Liver (tissue), 9 donors: ENCODE data around the gene SDHB. TPM values are rescaled to one million over a fixed set of nuclear protein-coding genes. Genes with fewer than 3 reads are reported as not detected.

Source experiments
- DNase-seq: peaks from one replicate; pipeline ENCODE4 v3.0.0-alpha.2; 2017; ENCODE audit warnings: low spot score
- H3K27ac ChIP-seq, 2 donors: one replicate each; pipeline ENCODE4 v1.7.0; 2013; ENCODE audit warnings: inconsistent platforms in 2 of 2, low read length in 2 of 2, control low read depth in 1 of 2, low read depth in 1 of 2, mild to moderate bottlenecking in 1 of 2
- H3K27me3 ChIP-seq, 4 donors: one replicate each; pipeline versions ENCODE4 v1.6.1 to v1.7.0; 2013; ENCODE audit warnings: low read length in 3 of 4, inconsistent platforms in 1 of 4, mild to moderate bottlenecking in 1 of 4, moderate library complexity in 1 of 4; ENCODE audit not compliant: control insufficient read depth in 4 of 4, insufficient read depth in 4 of 4
- H3K36me3 ChIP-seq, 4 donors: one replicate each; pipeline versions ENCODE4 v1.6.1 to v1.7.0; 2013; ENCODE audit warnings: low read length in 3 of 4, mild to moderate bottlenecking in 3 of 4, low read depth in 1 of 4, moderate library complexity in 1 of 4; ENCODE audit not compliant: control insufficient read depth in 4 of 4, insufficient read depth in 3 of 4
- H3K4me1 ChIP-seq, 4 donors: one replicate each; pipeline versions ENCODE4 v1.6.1 to v1.7.0; 2013; ENCODE audit warnings: low read length in 3 of 4, mild to moderate bottlenecking in 3 of 4, moderate library complexity in 1 of 4; ENCODE audit not compliant: control insufficient read depth in 4 of 4, insufficient read depth in 4 of 4
- H3K4me3 ChIP-seq, 3 donors: one replicate each; pipeline versions ENCODE4 v1.6.1 to v1.7.0; 2013; ENCODE audit warnings: low read length in 3 of 3, control low read depth in 1 of 3, low read depth in 1 of 3, mild to moderate bottlenecking in 1 of 3
- H3K9ac ChIP-seq, 2 donors: one replicate each; pipeline ENCODE4 v1.7.0; 2013; ENCODE audit warnings: low read length in 2 of 2, mild to moderate bottlenecking in 2 of 2, moderate library complexity in 2 of 2, control low read depth in 1 of 2, low read depth in 1 of 2
- H3K9me3 ChIP-seq, 4 donors: one replicate each; pipeline versions ENCODE4 v1.6.1 to v1.7.0; 2013; ENCODE audit warnings: low read length in 3 of 4; ENCODE audit not compliant: control insufficient read depth in 4 of 4
- ATF3 ChIP-seq: IDR thresholded peaks from 2 replicates; pipeline ENCODE4 v1.6.1; 2016; ENCODE audit warnings: antibody characterized with exemption
- EGR1 ChIP-seq, 2 donors: IDR thresholded peaks; 2 replicates each; pipeline ENCODE4 v1.6.1; 2016 to 2018; ENCODE audit warnings: antibody characterized with exemption in 2 of 2, low read depth in 2 of 2
- FOXA2 ChIP-seq: IDR thresholded peaks from 2 replicates; pipeline ENCODE4 v1.6.1; 2016; ENCODE audit warnings: antibody characterized with exemption
- GABPA ChIP-seq, 2 donors: IDR thresholded peaks in 1 of 2; conservative IDR thresholded peaks in 1 of 2; 2 replicates each; pipeline ENCODE4 v1.6.1; 2016; ENCODE audit warnings: antibody characterized with exemption in 2 of 2, mild to moderate bottlenecking in 1 of 2, moderate library complexity in 1 of 2
- HNF4A ChIP-seq, 2 donors: conservative IDR thresholded peaks; 2 replicates each; pipeline ENCODE4 v1.6.1; 2016; ENCODE audit warnings: antibody characterized with exemption in 2 of 2, mild to moderate bottlenecking in 2 of 2
- HNF4G ChIP-seq: IDR thresholded peaks from 2 replicates; pipeline ENCODE4 v1.6.1; 2016; ENCODE audit warnings: antibody characterized with exemption
- JUND ChIP-seq, 2 donors: IDR thresholded peaks; 2 replicates each; pipeline ENCODE4 v1.6.1; 2016; ENCODE audit warnings: antibody characterized with exemption in 2 of 2
- MAX ChIP-seq: IDR thresholded peaks from 2 replicates; pipeline ENCODE4 v1.6.1; 2016; ENCODE audit warnings: antibody characterized with exemption
- NR2F2 ChIP-seq: IDR thresholded peaks from 2 replicates; pipeline ENCODE4 v1.6.1; 2016; ENCODE audit warnings: antibody characterized with exemption
- RAD21 ChIP-seq, 2 donors: IDR thresholded peaks; 2 replicates each; pipeline ENCODE4 v1.6.1; 2016; ENCODE audit warnings: antibody characterized with exemption in 2 of 2, mild to moderate bottlenecking in 2 of 2
- REST ChIP-seq: IDR thresholded peaks from 2 replicates; pipeline ENCODE4 v1.6.1; 2016; ENCODE audit warnings: antibody characterized with exemption, mild to moderate bottlenecking
- RXRA ChIP-seq, 2 donors: IDR thresholded peaks; 2 replicates each; pipeline ENCODE4 v1.6.1; 2017 to 2018; ENCODE audit warnings: antibody characterized with exemption in 2 of 2, mild to moderate bottlenecking in 1 of 2
- SP1 ChIP-seq: IDR thresholded peaks from 2 replicates; pipeline ENCODE4 v1.6.1; 2018; ENCODE audit warnings: antibody characterized with exemption, mild to moderate bottlenecking
- TAF1 ChIP-seq: conservative IDR thresholded peaks from 2 replicates; pipeline ENCODE4 v1.6.1; 2016; ENCODE audit warnings: antibody characterized with exemption, mild to moderate bottlenecking
- YY1 ChIP-seq: IDR thresholded peaks from 2 replicates; pipeline ENCODE4 v1.6.1; 2016; ENCODE audit warnings: antibody characterized with exemption, mild to moderate bottlenecking
- ZBTB33 ChIP-seq: IDR thresholded peaks from 2 replicates; pipeline ENCODE4 v1.6.1; 2016; ENCODE audit warnings: antibody characterized with exemption
- WGBS: extraction: QIAGEN DNeasy Blood & Tissue Kit; methylation state at CpG from one replicate; pipeline ENCODE4 v1.1.7; 2013; 5-methylcytosine and 5-hydroxymethylcytosine counted together
- polyA plus RNA-seq, 2 donors: library from polyadenylated mRNA; stranded (reverse) in 1 of 2; unstranded in 1 of 2; fragments of 200-250 nt in 1 of 2; fragments of >200 nt in 1 of 2; fragmentation: Nextera tagmentation in 1 of 2; extraction: Ambion mirVana in 1 of 2; gene quantifications; one replicate each; pipeline versions ENCODE4 v1.2.1 to v1.2.3, GENCODE V29; 2013 to 2015
- total RNA-seq, 2 donors: library from RNA; depleted of rRNA; stranded (reverse); fragments of >200 nt; gene quantifications; one replicate each; pipeline ENCODE4 v1.2.3, GENCODE V29; 2014
- donor health status: healthy.
- donor health status: healthy.
- donor health status: healthy.
- donor health status: healthy.
- donor health status: healthy.

The SDHB gene
- total and polyA plus RNA-seq, 4 donors: 73.9 to 279 (median 172) TPM

- no peak overlapping the region for H3K9ac ChIP-seq
- WGBS: 84% methylated on average over 6 of the region's 6 CpGs
- no peak for DNase-seq
- H3K36me3 ChIP-seq: no peaks in the 10 kb centered on the region
- no peaks in the 10 kb centered on the region for H3K9me3 ChIP-seq
- H3K4me3 ChIP-seq: no peak overlapping the region
- no peak overlapping the region for H3K27ac ChIP-seq
- no peaks in the 10 kb centered on the region for H3K4me1 ChIP-seq
- TF ChIP-seq ZBTB33 (no peak), FOXA2 (no peak), HNF4G (no peak), TAF1 (no peak), YY1 (no peak), GABPA (IDR thresholded peaks at IDR 0.05 in 1 of 2, conservative IDR thresholded peaks at IDR 0.05 in 1 of 2) (no peak), NR2F2 (no peak), RXRA (IDR thresholded peaks at IDR 0.05) (no peak), HNF4A (conservative IDR thresholded peaks at IDR 0.05) (no peak), REST (no peak), MAX (no peak), JUND (IDR thresholded peaks at IDR 0.05) (no peak), RAD21 (IDR thresholded peaks at IDR 0.05) (no peak), SP1 (no peak)
- no peaks in the 10 kb centered on the region for H3K27me3 ChIP-seq
Measured at GRCh38 chr1:17086751-17087150, 32.9 kb upstream of the SDHB start.

GRCh38 chr1:17084787-17085186, 31.0 kb upstream of the SDHB start:
- DNase-seq: no peak
- WGBS: 75% methylated on average over 10 of the region's 10 CpGs
- no peaks in the 10 kb centered on the region for H3K36me3 ChIP-seq
- H3K9ac ChIP-seq: no peak overlapping the region
- H3K4me3 ChIP-seq: no peak overlapping the region
- H3K27ac ChIP-seq: no peak overlapping the region
- no peaks in the 10 kb centered on the region for H3K4me1 ChIP-seq
- no peaks in the 10 kb centered on the region for H3K9me3 ChIP-seq
- TF ChIP-seq MAX: no peak
- H3K27me3 ChIP-seq: no peaks in the 10 kb centered on the region

GRCh38 chr1:17082761-17083160, 28.9 kb upstream of the SDHB start:
- H3K27ac ChIP-seq: no peak overlapping the region
- H3K4me1 ChIP-seq: no peaks in the 10 kb centered on the region
- no peaks in the 10 kb centered on the region for H3K9me3 ChIP-seq
- no peak overlapping the region for H3K9ac ChIP-seq
- H3K36me3 ChIP-seq: no peaks in the 10 kb centered on the region
- 94% methylated on average over 3 of the region's 3 CpGs for WGBS
- DNase-seq: no peak
- no peak overlapping the region for H3K4me3 ChIP-seq
- H3K27me3 ChIP-seq: no peaks in the 10 kb centered on the region
- TF ChIP-seq FOXA2: no peak
- TF ChIP-seq REST: no peak
- TF ChIP-seq EGR1 (IDR thresholded peaks at IDR 0.05; ENCODE audit: low read depth in 2 of 2): no peak
- TF ChIP-seq JUND (IDR thresholded peaks at IDR 0.05): no peak
- TF ChIP-seq ZBTB33: no peak
- TF ChIP-seq MAX: no peak
- no peak for TF ChIP-seq ATF3
- TF ChIP-seq GABPA (IDR thresholded peaks at IDR 0.05 in 1 of 2, conservative IDR thresholded peaks at IDR 0.05 in 1 of 2): no peak
- TF ChIP-seq RXRA (IDR thresholded peaks at IDR 0.05): no peak
